CD14-positive monocyte (primary cell): ENCODE measurements around the gene SUPT7L. TPM values are rescaled to one million over a fixed set of nuclear protein-coding genes. Genes with fewer than 3 reads are reported as not detected.

Source experiments
- DNase-seq, 3 donors: peaks; one replicate each; pipeline ENCODE4 v3.0.0-alpha.2; 2011 to 2022
- H2AFZ ChIP-seq: 2 replicates; pipeline ENCODE4 v1.6.0; 2012; ENCODE audit warnings: mild to moderate bottlenecking, low read depth, low read length, inconsistent platforms; ENCODE audit not compliant: insufficient read depth, poor library complexity, severe bottlenecking
- H3K27ac ChIP-seq, 2 donors: 1 replicate in 1 of 2; 2 replicates in 1 of 2; pipeline ENCODE4 v1.5.1; 2012 to 2013; ENCODE audit warnings: low read length in 2 of 2, control low read depth in 1 of 2, inconsistent platforms in 1 of 2, low read depth in 1 of 2, mild to moderate bottlenecking in 1 of 2
- H3K27me3 ChIP-seq, 2 donors: one replicate each; pipeline versions ENCODE4 v1.6.0 to v1.6.1; 2011 to 2013; ENCODE audit warnings: low read length in 2 of 2; ENCODE audit not compliant: control insufficient read depth in 2 of 2, insufficient read depth in 2 of 2
- H3K36me3 ChIP-seq, 2 donors: replicated peaks in 1 of 2; 1 replicate in 1 of 2; 2 replicates in 1 of 2; pipeline versions ENCODE4 v1.5.1 to v1.6.1; 2012 to 2013; ENCODE audit warnings: low read length in 2 of 2, control low read depth in 1 of 2, inconsistent platforms in 1 of 2, mild to moderate bottlenecking in 1 of 2; ENCODE audit not compliant: insufficient read depth in 2 of 2, control insufficient read depth in 1 of 2
- H3K4me1 ChIP-seq, 2 donors: 1 replicate in 1 of 2; 2 replicates in 1 of 2; pipeline versions ENCODE4 v1.5.1 to v1.6.1; 2012 to 2013; ENCODE audit warnings: low read length in 2 of 2, control low read depth in 1 of 2, inconsistent platforms in 1 of 2, mild to moderate bottlenecking in 1 of 2, moderate library complexity in 1 of 2; ENCODE audit not compliant: insufficient read depth in 2 of 2, control insufficient read depth in 1 of 2
- H3K4me2 ChIP-seq: replicated peaks from 2 replicates; pipeline ENCODE3; 2012; ENCODE audit warnings: low read length, moderate library complexity, mild to moderate bottlenecking; ENCODE audit not compliant: poor library complexity, severe bottlenecking; ENCODE audit errors: extremely low read depth
- H3K4me3 ChIP-seq, 3 experiments: fragments of 200-600 bp in 1 of 3; sonication (generic) in 1 of 3; replicated peaks in 1 of 3; 1 replicate in 2 of 3; 2 replicates in 1 of 3; pipeline ENCODE4 v1.5.1; 2011 to 2013; ENCODE audit warnings: low read length in 3 of 3, mild to moderate bottlenecking in 3 of 3, control low read depth in 2 of 3, low read depth in 2 of 3, inconsistent platforms in 1 of 3, moderate library complexity in 1 of 3
- H3K79me2 ChIP-seq: 2 replicates; pipeline ENCODE4 v1.6.0; 2012; ENCODE audit warnings: mild to moderate bottlenecking, control low read depth, inconsistent platforms, low read length, moderate library complexity; ENCODE audit not compliant: insufficient read depth
- H3K9ac ChIP-seq: 2 replicates; pipeline ENCODE4 v1.6.0; 2017; ENCODE audit warnings: low read length, mild to moderate bottlenecking; ENCODE audit not compliant: insufficient read depth, poor library complexity, severe bottlenecking
- H3K9me3 ChIP-seq, 2 donors: replicated peaks in 1 of 2; 1 replicate in 1 of 2; 2 replicates in 1 of 2; pipeline versions ENCODE4 v1.5.1 to v1.6.1; 2012 to 2013; ENCODE audit warnings: low read length in 2 of 2, control low read depth in 1 of 2; ENCODE audit not compliant: control insufficient read depth in 1 of 2, insufficient read depth in 1 of 2
- H4K20me1 ChIP-seq: 2 replicates; pipeline ENCODE4 v1.6.0; 2012; ENCODE audit warnings: mild to moderate bottlenecking, low read length, control low read depth, moderate library complexity; ENCODE audit not compliant: insufficient read depth
- H3K27ac Mint-ChIP-seq, 7 donors: one replicate each; pipeline ENCODE4 v1.8.0; 2020; ENCODE audit warnings: mild to moderate bottlenecking in 7 of 7, mixed read lengths in 7 of 7, moderate library complexity in 6 of 7, inconsistent platforms in 2 of 7
- H3K27me3 Mint-ChIP-seq, 3 donors: one replicate each; pipeline ENCODE4 v1.8.0; 2021 to 2022; ENCODE audit warnings: low read depth in 3 of 3, mild to moderate bottlenecking in 3 of 3, mixed read lengths in 3 of 3, moderate library complexity in 3 of 3, inconsistent platforms in 1 of 3
- H3K36me3 Mint-ChIP-seq, 2 donors: one replicate each; pipeline ENCODE4 v1.8.0; 2020; ENCODE audit warnings: mixed read lengths in 2 of 2, inconsistent platforms in 1 of 2, mild to moderate bottlenecking in 1 of 2
- H3K4me1 Mint-ChIP-seq: one replicate; pipeline ENCODE4 v1.8.0; 2020; ENCODE audit warnings: mild to moderate bottlenecking, mixed read lengths
- H3K4me3 Mint-ChIP-seq, 2 donors: one replicate each; pipeline ENCODE4 v1.8.0; 2020; ENCODE audit warnings: mild to moderate bottlenecking in 2 of 2, mixed read lengths in 2 of 2, moderate library complexity in 1 of 2
- H3K9me3 Mint-ChIP-seq, 7 donors: one replicate each; pipeline ENCODE4 v1.8.0; 2020 to 2022; ENCODE audit warnings: mixed read lengths in 7 of 7, mild to moderate bottlenecking in 6 of 7, moderate library complexity in 6 of 7, inconsistent platforms in 2 of 7
- CTCF ChIP-seq: fragments of 200-600 bp; IDR thresholded peaks from one replicate; pipeline ENCODE4 v1.8.0; 2022; ENCODE audit warnings: antibody characterized with exemption, mild to moderate bottlenecking
- WGBS: methylation state at CpG from one replicate; pipeline ENCODE4 v1.1.5; 2013; ENCODE audit warnings: missing lambda C conversion rate; ENCODE audit not compliant: insufficient coverage; 5-methylcytosine and 5-hydroxymethylcytosine counted together
- intact Hi-C, 2 donors: fragments of 100-400 bp; cut with micrococcal nuclease; formaldehyde crosslinking; loops; one replicate each; pipeline versions ENCODE4 v1.15.0 to v1.15.1; 2023
- polyA plus RNA-seq, 3 donors: library from polyadenylated mRNA; depleted of rRNA in 1 of 3; unstranded in 2 of 3; stranded (reverse) in 1 of 3; fragments of 300-500 nt in 2 of 3; fragments of >200 nt in 1 of 3; fragmentation: Illumina TruSeq in 2 of 3; gene quantifications; 1 replicate in 2 of 3; 2 replicates in 1 of 3; pipeline ENCODE4 v1.2.3, GENCODE V29; 2012 to 2021

SUPT7L gene
- polyA plus RNA-seq, 3 donors = 10.7 to 59.0 (median 12.2) TPM

- H3K9me3 Mint-ChIP-seq = no peaks in the 10 kb centered on the region
- H3K36me3 Mint-ChIP-seq = peaks cover 63 to 83% of the 10 kb centered on the region in 2 donors
Observed at GRCh38 chr2:27615316-27615715, 48.1 kb downstream of the SUPT7L start.

GRCh38 chr2:27613985-27614384 lies 49.4 kb downstream of the SUPT7L start:
- H2AFZ ChIP-seq = no peak overlapping the region
- no peak for TF ChIP-seq CTCF
- peaks cover 63 to 83% of the 10 kb centered on the region in 2 donors for H3K36me3 Mint-ChIP-seq
- H4K20me1 ChIP-seq = no peaks in the 10 kb centered on the region
- WGBS = no CpG with 5 or more reads among the region's 2 CpGs
- no peak overlapping the region for H3K4me3 ChIP-seq
- H3K9me3 ChIP-seq = no peaks in the 10 kb centered on the region
- H3K27ac Mint-ChIP-seq = peak overlapping the region in 1 of 7 donors; percentile 7
- H3K36me3 ChIP-seq = peaks cover 72 to 92% of the 10 kb centered on the region in 2 donors
- H3K27me3 Mint-ChIP-seq = no peaks in the 10 kb centered on the region
- H3K4me3 Mint-ChIP-seq = no peak overlapping the region
- H3K9me3 Mint-ChIP-seq = no peaks in the 10 kb centered on the region
- DNase-seq = no peak
- H3K4me2 ChIP-seq = no peak overlapping the region
- H3K4me1 ChIP-seq = no peaks in the 10 kb centered on the region
- no peaks in the 10 kb centered on the region for H3K27me3 ChIP-seq
- H3K4me1 Mint-ChIP-seq = no peaks in the 10 kb centered on the region
- H3K27ac ChIP-seq = no peak overlapping the region
- no peaks in the 10 kb centered on the region for H3K79me2 ChIP-seq
- intact Hi-C loops = no loop called here
- no peak overlapping the region for H3K9ac ChIP-seq

More at GRCh38 chr2:27615316-27615715, 48.1 kb downstream of the SUPT7L start:
- 98% methylated on average over 3 of the region's 3 CpGs for WGBS
- no peak overlapping the region for H3K4me3 Mint-ChIP-seq
- peak overlapping the region in 1 of 7 donors; percentile 11 for H3K27ac Mint-ChIP-seq
- Histone ChIP-seq H3K79me2 (no peaks in the 10 kb centered on the region), H3K9ac (no peak overlapping the region), H3K27me3 (no peaks in the 10 kb centered on the region), H4K20me1 (no peaks in the 10 kb centered on the region), H3K4me1 (no peaks in the 10 kb centered on the region), H3K9me3 (no peaks in the 10 kb centered on the region), H3K4me2 (no peak overlapping the region), H3K4me3 (no peak overlapping the region), H3K36me3 (peaks cover 67 to 94% of the 10 kb centered on the region in 2 donors), H2AFZ (no peak overlapping the region), H3K27ac (no peak overlapping the region)
- no peak for DNase-seq
- H3K27me3 Mint-ChIP-seq = no peaks in the 10 kb centered on the region
- TF ChIP-seq CTCF = no peak
- no peaks in the 10 kb centered on the region for H3K4me1 Mint-ChIP-seq
- intact Hi-C loops = no loop called here
